GM13977 (cell line): ENCODE data around the gene SPEG.

ENCODE experiments used
- DNase-seq: peaks from one replicate; pipeline ENCODE4 v3.0.0; 2012; ENCODE audit warnings: low spot score
- in situ Hi-C: fragments of 300-500 bp; cut with MboI; formaldehyde crosslinking; loops from one replicate; pipeline ENCODE4 v1.12.0; 2022; ENCODE audit warnings: low sequenced_read_pairs, low pct_unique_long_range_greater_than_20kb, mixed read lengths, inconsistent platforms; ENCODE audit not compliant: unreplicated experiment
- TF ChIP-seq, protein P1 (sequence below): IDR thresholded peaks from 2 replicates; pipeline ENCODE4 v1.5.1; 2012; ENCODE audit warnings: mild to moderate bottlenecking, control low read depth; ENCODE audit not compliant: insufficient read depth; ENCODE audit errors: extremely low read depth, missing control alignments

SPEG gene

DNA sequence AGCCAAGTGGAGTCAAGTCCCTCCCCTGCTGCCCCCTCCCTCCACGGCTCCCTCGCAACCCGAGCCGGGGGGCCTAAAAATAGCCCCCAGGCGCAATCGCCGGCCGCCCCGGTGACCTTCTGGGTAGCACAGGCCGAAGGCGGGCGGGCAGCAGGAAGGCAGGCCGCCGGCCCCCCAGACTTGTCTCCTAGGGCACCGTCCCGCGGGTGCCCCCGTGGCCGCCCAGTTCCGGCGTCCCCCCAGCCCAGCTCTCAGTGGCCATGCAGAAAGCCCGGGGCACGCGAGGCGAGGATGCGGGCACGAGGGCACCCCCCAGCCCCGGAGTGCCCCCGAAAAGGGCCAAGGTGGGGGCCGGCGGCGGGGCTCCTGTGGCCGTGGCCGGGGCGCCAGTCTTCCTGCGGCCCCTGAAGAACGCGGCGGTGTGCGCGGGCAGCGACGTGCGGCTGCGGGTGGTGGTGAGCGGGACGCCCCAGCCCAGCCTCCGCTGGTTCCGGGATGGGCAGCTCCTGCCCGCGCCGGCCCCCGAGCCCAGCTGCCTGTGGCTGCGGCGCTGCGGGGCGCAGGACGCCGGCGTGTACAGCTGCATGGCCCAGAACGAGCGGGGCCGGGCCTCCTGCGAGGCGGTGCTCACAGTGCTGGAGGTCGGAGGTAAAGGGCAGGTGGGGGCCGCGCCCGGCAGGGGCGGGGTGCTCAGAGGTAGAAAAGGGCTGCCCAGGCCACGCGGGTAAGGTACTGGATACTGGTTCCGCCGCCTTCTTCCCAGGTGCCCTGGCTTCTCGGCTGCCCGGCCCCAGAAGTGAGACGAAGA lies at the start of gene SPEG:
TSS of gene SPEG (plus strand) at position 126 of the 808 bp plus-strand sequence. CDS start at position 261, 135 bp downstream.
- DNase-seq: no peak
- TF ChIP-seq, protein P1, sequence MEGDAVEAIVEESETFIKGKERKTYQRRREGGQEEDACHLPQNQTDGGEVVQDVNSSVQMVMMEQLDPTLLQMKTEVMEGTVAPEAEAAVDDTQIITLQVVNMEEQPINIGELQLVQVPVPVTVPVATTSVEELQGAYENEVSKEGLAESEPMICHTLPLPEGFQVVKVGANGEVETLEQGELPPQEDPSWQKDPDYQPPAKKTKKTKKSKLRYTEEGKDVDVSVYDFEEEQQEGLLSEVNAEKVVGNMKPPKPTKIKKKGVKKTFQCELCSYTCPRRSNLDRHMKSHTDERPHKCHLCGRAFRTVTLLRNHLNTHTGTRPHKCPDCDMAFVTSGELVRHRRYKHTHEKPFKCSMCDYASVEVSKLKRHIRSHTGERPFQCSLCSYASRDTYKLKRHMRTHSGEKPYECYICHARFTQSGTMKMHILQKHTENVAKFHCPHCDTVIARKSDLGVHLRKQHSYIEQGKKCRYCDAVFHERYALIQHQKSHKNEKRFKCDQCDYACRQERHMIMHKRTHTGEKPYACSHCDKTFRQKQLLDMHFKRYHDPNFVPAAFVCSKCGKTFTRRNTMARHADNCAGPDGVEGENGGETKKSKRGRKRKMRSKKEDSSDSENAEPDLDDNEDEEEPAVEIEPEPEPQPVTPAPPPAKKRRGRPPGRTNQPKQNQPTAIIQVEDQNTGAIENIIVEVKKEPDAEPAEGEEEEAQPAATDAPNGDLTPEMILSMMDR: no peak
- in situ Hi-C loops: no loop called here

DNA sequence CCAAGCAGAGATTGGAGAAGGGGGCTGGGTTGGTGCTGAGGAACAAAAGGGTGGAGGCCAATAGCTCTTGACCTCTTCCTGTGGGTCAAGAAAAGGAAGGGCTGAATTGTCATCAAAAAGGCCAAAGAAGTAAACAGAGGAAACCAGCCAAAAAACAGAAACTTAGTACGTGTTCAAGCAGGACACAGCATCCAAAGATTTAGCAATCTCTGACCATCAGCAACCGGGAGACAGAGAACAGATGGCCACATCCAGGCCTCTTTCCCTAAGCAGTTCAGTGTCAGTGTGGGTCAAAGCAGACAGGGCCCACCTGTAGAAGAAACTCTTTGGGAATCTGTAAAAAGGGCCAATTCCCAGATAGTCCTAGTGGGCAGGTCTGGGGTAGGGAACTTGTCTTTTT lies 49.8 kb upstream of the SPEG start:
- TF ChIP-seq, protein P1: no peak
- DNase-seq: no peak
- in situ Hi-C loops: no loop called here

DNA sequence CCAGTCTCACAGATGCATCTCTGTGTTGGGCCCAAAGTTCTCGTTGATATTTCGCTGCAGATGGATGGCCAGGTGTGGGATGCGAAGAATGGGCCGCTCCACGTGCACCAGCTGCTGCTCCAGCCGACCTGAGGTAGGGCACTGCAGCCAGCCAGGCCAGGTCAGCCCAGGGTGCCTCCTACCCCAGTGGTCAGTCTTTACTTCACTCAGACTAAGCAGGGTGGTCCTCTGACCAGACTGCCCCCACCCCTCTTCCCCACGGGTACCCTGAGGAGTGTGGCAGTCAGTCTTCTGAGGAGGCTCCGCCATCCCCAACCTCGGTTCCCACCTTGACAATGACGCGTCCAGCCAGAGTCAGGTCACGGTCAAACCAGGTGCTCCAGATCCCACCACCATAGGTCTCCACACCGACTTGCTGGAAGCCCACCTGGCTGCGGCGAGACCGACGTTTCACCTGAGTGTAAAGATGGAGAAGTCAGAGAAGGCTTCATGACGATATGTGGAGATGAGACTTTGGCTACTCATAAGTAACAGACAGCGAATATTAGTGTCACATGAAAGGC lies 48.6 kb upstream of the SPEG start:
- in situ Hi-C loops: no loop called here
- DNase-seq: no peak
- TF ChIP-seq, protein P1: no peak

DNA sequence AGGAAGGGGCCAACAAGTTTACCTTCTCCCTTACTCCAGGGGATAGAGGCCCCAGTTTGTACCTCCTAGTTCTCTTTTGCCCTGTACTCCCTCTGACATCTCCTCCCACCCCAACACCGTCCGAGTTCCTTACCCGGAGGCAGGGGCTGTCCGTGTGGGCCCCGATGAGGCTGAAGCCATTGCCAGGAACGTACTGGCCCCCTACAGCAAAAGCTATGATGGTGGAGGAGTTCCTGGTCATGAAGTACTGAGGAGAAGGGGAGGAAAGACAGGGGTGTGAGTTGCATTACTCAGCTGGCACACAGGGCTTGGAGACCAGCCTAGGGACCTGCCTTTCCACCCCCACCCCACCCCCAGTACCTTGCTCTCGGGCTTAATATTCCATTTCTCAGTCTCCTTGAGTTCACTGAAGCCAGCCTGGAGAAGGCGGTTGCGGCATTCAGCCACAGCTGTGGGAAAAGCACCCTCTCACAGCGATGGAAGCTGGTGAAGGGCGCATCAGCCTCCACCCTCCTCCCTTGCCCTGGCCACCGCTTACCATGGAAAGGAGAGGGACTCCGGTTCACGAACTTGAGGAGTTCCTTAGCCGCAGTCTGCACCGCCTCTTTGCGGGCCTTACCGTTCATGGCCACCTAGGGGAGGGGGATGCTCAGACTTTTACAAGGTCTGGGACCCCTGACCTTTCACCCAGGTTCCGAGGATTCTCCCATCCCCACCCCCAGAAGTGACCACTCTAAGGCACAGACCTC lies 47.9 kb upstream of the SPEG start:
- in situ Hi-C loops: no loop called here
- no peak for DNase-seq
- TF ChIP-seq, protein P1: no peak

DNA sequence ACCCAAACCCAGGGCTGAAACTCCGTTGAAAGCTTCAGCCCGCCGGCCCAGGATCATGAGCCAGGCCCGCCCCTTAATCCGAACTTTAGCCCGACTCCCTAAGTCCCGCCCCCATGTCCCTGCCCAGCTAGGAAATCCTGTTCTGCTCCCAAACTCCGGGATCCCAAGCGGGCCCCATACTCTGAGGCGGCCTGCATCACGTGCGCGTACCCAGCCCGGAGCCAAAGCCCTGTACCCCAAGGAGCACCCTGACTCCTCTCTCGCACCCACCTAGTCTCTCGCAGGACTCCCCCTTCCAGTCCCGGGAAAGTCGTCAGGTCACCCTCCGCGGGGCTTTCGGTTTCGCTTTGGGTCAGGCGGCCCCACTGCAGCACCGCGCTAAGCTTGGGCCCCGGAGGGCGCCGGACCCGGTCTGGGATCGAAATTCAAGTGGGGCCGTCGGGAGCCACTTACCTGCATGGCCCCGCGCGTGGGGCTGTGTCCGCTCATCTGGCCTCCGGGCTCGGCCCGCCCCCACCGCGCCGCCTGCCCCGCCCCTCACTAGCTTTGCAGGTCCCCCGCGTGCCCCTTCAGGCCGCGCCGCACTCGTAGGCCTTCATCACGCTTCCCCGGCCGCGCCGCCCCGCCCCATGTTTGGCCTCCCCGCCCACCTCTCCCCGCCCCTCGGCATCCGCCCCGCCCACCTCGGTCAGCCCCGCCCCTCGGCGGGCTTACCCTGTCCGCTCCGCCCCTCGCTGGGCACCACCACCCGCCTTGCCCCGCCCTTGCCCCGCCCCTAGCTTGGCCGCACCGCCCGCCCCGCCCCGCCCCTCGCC lies 47.1 kb upstream of the SPEG start, which contains the start of gene DNPEP:
TSS of gene DNPEP (minus strand) at position 607 of the 815 bp plus-strand sequence. CDS start at position 489, 118 bp downstream.
- TF ChIP-seq, protein P1: no peak
- DNase-seq: no peak
- in situ Hi-C loops: no loop called here
